OCI-LY1 (cell line): ENCODE measurements around the gene CACNA1D.

Source experiments
- H2AFZ ChIP-seq: fragments of 200-600 bp; sonication (generic), shearing (Covaris generic); 2 replicates; pipeline ENCODE4 v1.6.0; 2014; ENCODE audit warnings: antibody characterized with exemption, mild to moderate bottlenecking, low read length
- H3F3A ChIP-seq: fragments of 200-600 bp; sonication (generic), shearing (Covaris generic); 2 replicates; pipeline ENCODE4 v1.6.0; 2014; ENCODE audit warnings: mild to moderate bottlenecking, antibody characterized with exemption, low read length, moderate library complexity; ENCODE audit not compliant: insufficient read depth
- H3K27ac ChIP-seq: fragments of 200-600 bp; sonication (generic); 2 replicates; pipeline ENCODE4 v1.5.1; 2014; ENCODE audit warnings: low read length, mixed run types, mild to moderate bottlenecking, low read depth; ENCODE audit not compliant: poor library complexity, severe bottlenecking
- H3K27me3 ChIP-seq: fragments of 200-600 bp; sonication (generic); 2 replicates; pipeline ENCODE4 v1.6.0; 2014; ENCODE audit warnings: antibody characterized with exemption, mild to moderate bottlenecking, low read length, moderate library complexity; ENCODE audit not compliant: insufficient read depth
- H3K36me3 ChIP-seq: fragments of 200-600 bp; sonication (generic); 2 replicates; pipeline ENCODE4 v1.6.1; 2014; ENCODE audit warnings: mild to moderate bottlenecking, antibody characterized with exemption, low read length, moderate library complexity, mixed read lengths; ENCODE audit not compliant: insufficient read depth
- H3K4me1 ChIP-seq: fragments of 200-600 bp; sonication (generic); 2 replicates; pipeline ENCODE4 v1.5.1; 2014; ENCODE audit warnings: mild to moderate bottlenecking, low read length, moderate library complexity; ENCODE audit not compliant: insufficient read depth, severe bottlenecking
- H3K4me2 ChIP-seq: fragments of 200-600 bp; sonication (generic), shearing (Covaris generic); 2 replicates; pipeline ENCODE4 v1.6.1; 2014; ENCODE audit warnings: low read length
- H3K4me3 ChIP-seq: fragments of 200-600 bp; sonication (generic); 2 replicates; pipeline ENCODE4 v1.5.1; 2014; ENCODE audit warnings: low read length, low read depth, mild to moderate bottlenecking, mixed read lengths; ENCODE audit not compliant: poor library complexity, severe bottlenecking
- H3K79me2 ChIP-seq: fragments of 200-600 bp; shearing (Covaris generic); 2 replicates; pipeline ENCODE4 v1.6.1; 2016; ENCODE audit warnings: mixed run types, low read length, mixed read lengths; ENCODE audit not compliant: insufficient read depth
- H3K9ac ChIP-seq: fragments of 200-600 bp; sonication (generic), shearing (Covaris generic); 2 replicates; pipeline ENCODE4 v1.6.1; 2014; ENCODE audit warnings: mild to moderate bottlenecking, low read length, mixed read lengths
- H3K9me2 ChIP-seq: fragments of 200-600 bp; sonication (generic), shearing (Covaris generic); 2 replicates; pipeline ENCODE4 v1.6.1; 2014; ENCODE audit warnings: low read depth, mild to moderate bottlenecking, low read length, mixed read lengths
- H3K9me3 ChIP-seq: fragments of 200-600 bp; shearing (Covaris generic); 2 replicates; pipeline ENCODE4 v1.6.1; 2014; ENCODE audit warnings: low read length, mixed read lengths
- H4K20me1 ChIP-seq: fragments of 200-600 bp; sonication (generic), shearing (Covaris generic); 2 replicates; pipeline ENCODE4 v1.6.0; 2016; ENCODE audit warnings: mild to moderate bottlenecking, low read length; ENCODE audit not compliant: insufficient read depth
- EZH2 ChIP-seq: fragments of 200-600 bp; sonication (generic), shearing (Covaris generic); IDR thresholded peaks from 2 replicates; pipeline ENCODE4 v1.8.0; 2017; ENCODE audit warnings: borderline replicate concordance, mixed run types, mild to moderate bottlenecking, antibody characterized with exemption, low read length, moderate library complexity, mixed read lengths
- TF ChIP-seq, protein P1 (sequence below): fragments of 200-600 bp; sonication (generic), shearing (Covaris generic); IDR thresholded peaks from 2 replicates; pipeline ENCODE4 v1.5.1; 2017; ENCODE audit warnings: mild to moderate bottlenecking, antibody characterized with exemption, low read length, moderate library complexity, mixed read lengths

CACNA1D gene

GRCh38 chr3:53830944-53831343 is 336.5 kb downstream of the CACNA1D start:
- no peak for TF ChIP-seq EZH2
- TF ChIP-seq, protein P1, sequence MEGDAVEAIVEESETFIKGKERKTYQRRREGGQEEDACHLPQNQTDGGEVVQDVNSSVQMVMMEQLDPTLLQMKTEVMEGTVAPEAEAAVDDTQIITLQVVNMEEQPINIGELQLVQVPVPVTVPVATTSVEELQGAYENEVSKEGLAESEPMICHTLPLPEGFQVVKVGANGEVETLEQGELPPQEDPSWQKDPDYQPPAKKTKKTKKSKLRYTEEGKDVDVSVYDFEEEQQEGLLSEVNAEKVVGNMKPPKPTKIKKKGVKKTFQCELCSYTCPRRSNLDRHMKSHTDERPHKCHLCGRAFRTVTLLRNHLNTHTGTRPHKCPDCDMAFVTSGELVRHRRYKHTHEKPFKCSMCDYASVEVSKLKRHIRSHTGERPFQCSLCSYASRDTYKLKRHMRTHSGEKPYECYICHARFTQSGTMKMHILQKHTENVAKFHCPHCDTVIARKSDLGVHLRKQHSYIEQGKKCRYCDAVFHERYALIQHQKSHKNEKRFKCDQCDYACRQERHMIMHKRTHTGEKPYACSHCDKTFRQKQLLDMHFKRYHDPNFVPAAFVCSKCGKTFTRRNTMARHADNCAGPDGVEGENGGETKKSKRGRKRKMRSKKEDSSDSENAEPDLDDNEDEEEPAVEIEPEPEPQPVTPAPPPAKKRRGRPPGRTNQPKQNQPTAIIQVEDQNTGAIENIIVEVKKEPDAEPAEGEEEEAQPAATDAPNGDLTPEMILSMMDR = no peak
- Histone ChIP-seq H3K4me3 (no peak overlapping the region), H3K9ac (no peak overlapping the region), H3K9me3 (no peaks in the 10 kb centered on the region), H3K4me2 (no peak overlapping the region), H3K27me3 (no peaks in the 10 kb centered on the region), H2AFZ (no peak overlapping the region), H3K79me2 (no peaks in the 10 kb centered on the region), H3F3A (no peaks in the 10 kb centered on the region), H3K36me3 (no peaks in the 10 kb centered on the region), H3K9me2 (no peaks in the 10 kb centered on the region), H3K27ac (no peak overlapping the region), H4K20me1 (no peaks in the 10 kb centered on the region), H3K4me1 (no peaks in the 10 kb centered on the region)

DNA sequence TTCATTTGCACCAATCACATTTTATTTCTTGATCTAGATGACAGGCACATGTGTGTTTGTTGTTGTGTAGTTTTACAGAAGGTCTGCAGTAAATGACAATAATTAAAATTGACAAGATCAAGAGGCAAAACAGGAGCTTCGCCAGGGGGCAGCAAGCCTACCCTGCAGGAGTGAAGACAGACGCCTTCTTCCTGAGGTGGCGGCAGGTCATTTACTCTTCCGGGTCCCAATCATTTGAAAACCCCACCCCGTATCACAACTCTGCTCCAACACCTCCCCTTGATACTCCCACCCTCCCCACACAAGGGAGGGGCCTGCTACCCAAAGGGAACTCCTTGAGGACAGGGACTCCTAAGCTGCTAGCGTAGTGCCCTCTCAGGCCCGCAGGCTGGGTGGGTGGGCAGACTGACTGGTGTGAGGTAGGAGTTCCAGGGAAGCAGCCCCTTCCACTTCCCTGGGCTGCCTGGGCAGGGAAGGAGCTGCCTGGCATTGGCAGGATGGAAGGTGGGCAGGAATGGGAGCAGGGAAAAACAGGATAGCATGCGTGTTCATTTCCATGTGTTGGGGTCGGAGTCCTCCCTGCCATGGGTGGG is 338.7 kb downstream of the CACNA1D start:
- Histone ChIP-seq H3K9me3 (no peaks in the 10 kb centered on the region), H3F3A (no peaks in the 10 kb centered on the region), H4K20me1 (no peaks in the 10 kb centered on the region), H3K4me2 (no peak overlapping the region), H3K4me3 (no peak overlapping the region), H3K79me2 (no peaks in the 10 kb centered on the region), H3K27ac (no peak overlapping the region), H3K4me1 (no peaks in the 10 kb centered on the region), H2AFZ (no peak overlapping the region), H3K36me3 (no peaks in the 10 kb centered on the region), H3K9ac (no peak overlapping the region), H3K27me3 (no peaks in the 10 kb centered on the region), H3K9me2 (no peaks in the 10 kb centered on the region)
- no peak for TF ChIP-seq EZH2
- TF ChIP-seq, protein P1 = peak; percentile 43

DNA sequence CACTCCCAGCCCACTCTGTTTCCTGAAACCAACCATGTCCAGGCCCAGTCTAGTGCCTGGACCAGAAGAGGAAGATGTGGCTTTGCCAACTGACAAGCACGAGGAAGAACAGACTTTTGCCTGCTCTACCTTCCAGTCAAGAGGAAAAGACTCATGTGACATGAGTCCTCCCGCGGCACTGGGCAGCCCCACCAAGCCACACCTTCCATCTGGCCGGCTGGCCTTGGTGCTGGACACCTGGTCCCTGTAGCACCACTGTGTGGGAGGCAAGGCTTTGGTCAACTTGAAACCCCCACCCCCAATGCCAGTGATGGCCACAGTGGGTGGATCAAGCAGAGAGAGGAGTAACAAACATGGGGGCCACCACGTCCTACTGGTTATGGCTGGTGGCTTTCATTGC is 339.3 kb downstream of the CACNA1D start:
- H3K4me3 ChIP-seq = no peak overlapping the region
- H3K4me1 ChIP-seq = no peaks in the 10 kb centered on the region
- H3K9me3 ChIP-seq = no peaks in the 10 kb centered on the region
- H3K36me3 ChIP-seq = no peaks in the 10 kb centered on the region
- no peaks in the 10 kb centered on the region for H3F3A ChIP-seq
- TF ChIP-seq EZH2 = no peak
- TF ChIP-seq, protein P1 = no peak
- H3K27ac ChIP-seq = no peak overlapping the region
- no peaks in the 10 kb centered on the region for H3K9me2 ChIP-seq
- H3K4me2 ChIP-seq = no peak overlapping the region
- H2AFZ ChIP-seq = no peak overlapping the region
- H3K79me2 ChIP-seq = no peaks in the 10 kb centered on the region
- H4K20me1 ChIP-seq = no peaks in the 10 kb centered on the region
- no peak overlapping the region for H3K9ac ChIP-seq
- no peaks in the 10 kb centered on the region for H3K27me3 ChIP-seq
